WERI-Rb-1 (cell line): ENCODE results near the gene BFSP1.

Source experiments
- DNase-seq: peaks from one replicate; pipeline ENCODE4 v3.0.0-alpha.2; 2020
- H3K27ac ChIP-seq: fragments of 250-450 bp; sonication (Bioruptor Pico); 2 replicates; pipeline ENCODE4 v1.5.1; 2020; ENCODE audit warnings: mild to moderate bottlenecking, moderate library complexity
- H3K27me3 ChIP-seq: fragments of 250-450 bp; sonication (Bioruptor Pico); 2 replicates; pipeline ENCODE4 v1.5.1; 2021; ENCODE audit warnings: mild to moderate bottlenecking, low read depth, moderate library complexity; ENCODE audit not compliant: insufficient read depth, severe bottlenecking
- H3K36me3 ChIP-seq: fragments of 250-450 bp; sonication (Bioruptor Pico); 2 replicates; pipeline ENCODE4 v1.5.1; 2020; ENCODE audit warnings: mild to moderate bottlenecking, moderate library complexity
- H3K4me3 ChIP-seq: 2 replicates; pipeline ENCODE4 v1.5.1; 2011; ENCODE audit warnings: low read depth, mild to moderate bottlenecking, control low read depth, low read length
- H3K9me3 ChIP-seq: fragments of 250-450 bp; sonication (Bioruptor Pico); 2 replicates; pipeline ENCODE4 v1.5.1; 2021; ENCODE audit warnings: mild to moderate bottlenecking, moderate library complexity; ENCODE audit not compliant: severe bottlenecking
- TF ChIP-seq, protein P1 (sequence below): IDR thresholded peaks from 2 replicates; pipeline ENCODE4 v1.5.1; 2011; ENCODE audit warnings: low read depth, mild to moderate bottlenecking, control low read depth, inconsistent platforms, low read length

BFSP1 gene

DNA sequence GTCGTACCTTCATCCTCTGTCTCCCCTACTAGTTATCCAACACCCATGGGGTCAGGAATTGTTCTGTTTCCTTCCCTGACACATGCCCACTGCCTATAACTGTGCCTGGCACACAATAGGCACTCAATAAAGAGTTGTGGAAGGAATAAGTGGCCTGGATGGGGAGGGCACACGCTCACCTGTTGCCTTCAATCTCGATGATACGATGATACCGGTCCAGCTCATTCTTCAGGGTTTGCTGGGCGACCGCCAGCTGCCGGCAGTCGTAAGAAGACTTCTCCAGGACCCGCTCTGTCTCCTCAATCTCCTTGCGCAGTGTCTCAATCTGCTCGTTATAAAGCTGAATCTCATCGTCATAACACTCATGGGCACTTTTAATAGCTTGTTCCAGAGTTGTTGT lies 32.5 kb downstream of the BFSP1 start:
- no peaks in the 10 kb centered on the region for H3K36me3 ChIP-seq
- no peak overlapping the region for H3K27ac ChIP-seq
- no peak for DNase-seq
- no peaks in the 10 kb centered on the region for H3K9me3 ChIP-seq
- H3K27me3 ChIP-seq, result no peaks in the 10 kb centered on the region
- TF ChIP-seq, protein P1, sequence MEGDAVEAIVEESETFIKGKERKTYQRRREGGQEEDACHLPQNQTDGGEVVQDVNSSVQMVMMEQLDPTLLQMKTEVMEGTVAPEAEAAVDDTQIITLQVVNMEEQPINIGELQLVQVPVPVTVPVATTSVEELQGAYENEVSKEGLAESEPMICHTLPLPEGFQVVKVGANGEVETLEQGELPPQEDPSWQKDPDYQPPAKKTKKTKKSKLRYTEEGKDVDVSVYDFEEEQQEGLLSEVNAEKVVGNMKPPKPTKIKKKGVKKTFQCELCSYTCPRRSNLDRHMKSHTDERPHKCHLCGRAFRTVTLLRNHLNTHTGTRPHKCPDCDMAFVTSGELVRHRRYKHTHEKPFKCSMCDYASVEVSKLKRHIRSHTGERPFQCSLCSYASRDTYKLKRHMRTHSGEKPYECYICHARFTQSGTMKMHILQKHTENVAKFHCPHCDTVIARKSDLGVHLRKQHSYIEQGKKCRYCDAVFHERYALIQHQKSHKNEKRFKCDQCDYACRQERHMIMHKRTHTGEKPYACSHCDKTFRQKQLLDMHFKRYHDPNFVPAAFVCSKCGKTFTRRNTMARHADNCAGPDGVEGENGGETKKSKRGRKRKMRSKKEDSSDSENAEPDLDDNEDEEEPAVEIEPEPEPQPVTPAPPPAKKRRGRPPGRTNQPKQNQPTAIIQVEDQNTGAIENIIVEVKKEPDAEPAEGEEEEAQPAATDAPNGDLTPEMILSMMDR, result no peak
- no peak overlapping the region for H3K4me3 ChIP-seq

DNA sequence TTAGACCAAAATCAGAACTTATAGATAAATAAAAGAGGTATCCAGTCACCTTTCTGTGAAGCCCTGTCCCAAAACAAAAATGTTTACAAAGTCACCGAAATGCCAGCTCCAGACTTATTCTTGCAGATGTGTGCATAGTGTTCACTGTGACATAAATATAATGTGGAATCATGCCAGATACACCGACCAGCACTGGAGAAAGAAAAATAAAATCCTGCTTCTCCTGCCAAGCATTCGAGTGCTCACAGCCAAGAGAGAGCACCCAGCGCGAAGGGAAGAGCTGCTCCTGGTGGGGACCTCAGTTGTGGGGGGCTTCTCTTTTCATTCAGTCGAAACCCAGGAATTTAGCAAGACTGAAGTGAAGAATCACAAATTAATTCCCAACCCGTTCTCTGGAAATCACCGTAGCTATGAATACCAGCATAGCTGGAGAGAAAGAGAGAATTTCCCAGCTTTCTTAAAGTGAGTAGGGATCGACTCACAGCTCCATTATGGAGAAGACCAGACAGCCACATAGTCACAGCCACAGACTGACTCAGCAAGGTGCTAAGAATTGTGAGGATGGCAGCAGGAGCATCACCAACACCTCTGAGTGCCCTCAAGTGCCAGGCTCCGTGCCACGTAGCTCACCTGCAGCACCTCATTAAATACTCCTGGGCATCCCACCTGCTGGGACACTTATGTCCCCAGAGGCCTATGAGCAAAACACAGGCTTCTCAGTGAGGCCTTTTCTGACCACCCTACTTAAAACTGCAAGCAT lies 33.2 kb downstream of the BFSP1 start:
- H3K36me3 ChIP-seq, result no peaks in the 10 kb centered on the region
- DNase-seq, result no peak
- TF ChIP-seq, protein P1, result no peak

DNA sequence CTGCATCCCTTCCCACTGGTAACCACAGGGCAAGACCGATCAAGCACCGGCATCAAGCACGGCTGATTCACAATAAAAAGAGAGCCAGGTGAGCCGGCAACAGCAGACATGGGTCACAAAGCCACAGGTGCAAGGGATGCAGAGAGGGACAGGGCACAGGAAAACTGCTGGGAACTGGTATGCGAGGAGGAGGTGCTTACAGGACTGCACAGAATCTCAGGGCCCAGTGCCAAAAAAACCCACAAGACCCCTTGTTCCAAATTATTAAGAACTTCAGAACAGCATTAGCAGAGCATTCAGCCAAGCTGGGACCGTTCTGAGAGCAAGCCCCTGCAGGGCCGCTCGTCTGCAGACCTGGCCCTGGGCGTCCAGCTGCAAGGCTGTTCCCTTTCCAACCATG lies 35.4 kb downstream of the BFSP1 start:
- H3K4me3 ChIP-seq, result no peak overlapping the region
- TF ChIP-seq, protein P1, result no peak
- no peak for DNase-seq
- H3K9me3 ChIP-seq, result no peaks in the 10 kb centered on the region
- no peaks in the 10 kb centered on the region for H3K36me3 ChIP-seq
- no peaks in the 10 kb centered on the region for H3K27me3 ChIP-seq
- H3K27ac ChIP-seq, result no peak overlapping the region

More for the DNA sequence above, 33.2 kb downstream of the BFSP1 start:
- H3K27ac ChIP-seq, result no peak overlapping the region
- H3K4me3 ChIP-seq, result no peak overlapping the region
- no peaks in the 10 kb centered on the region for H3K9me3 ChIP-seq
- H3K27me3 ChIP-seq, result no peaks in the 10 kb centered on the region

DNA sequence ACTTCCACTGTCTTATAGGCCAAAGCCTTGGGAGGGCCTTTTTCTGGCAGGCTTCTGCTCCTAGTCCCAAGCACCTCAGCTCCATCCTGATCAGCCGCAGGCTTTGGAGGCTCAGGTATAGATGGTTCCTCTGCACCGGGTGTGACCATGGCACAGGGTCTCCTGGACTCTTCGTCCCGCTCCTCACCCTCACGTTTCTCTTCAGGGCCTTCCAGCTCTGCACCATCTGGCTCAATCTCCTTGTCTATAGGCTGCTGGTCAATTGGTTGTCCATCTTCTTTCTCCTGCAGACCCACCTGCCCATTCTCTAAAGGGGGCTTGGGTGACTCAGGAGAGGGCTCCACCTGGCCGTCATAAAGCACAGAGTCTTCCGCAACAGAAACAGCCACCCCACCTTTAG lies 37.0 kb downstream of the BFSP1 start:
- Histone ChIP-seq H3K27me3 (no peaks in the 10 kb centered on the region), H3K27ac (no peak overlapping the region), H3K9me3 (no peaks in the 10 kb centered on the region), H3K36me3 (no peaks in the 10 kb centered on the region), H3K4me3 (no peak overlapping the region)
- TF ChIP-seq, protein P1, result no peak
- no peak for DNase-seq

DNA sequence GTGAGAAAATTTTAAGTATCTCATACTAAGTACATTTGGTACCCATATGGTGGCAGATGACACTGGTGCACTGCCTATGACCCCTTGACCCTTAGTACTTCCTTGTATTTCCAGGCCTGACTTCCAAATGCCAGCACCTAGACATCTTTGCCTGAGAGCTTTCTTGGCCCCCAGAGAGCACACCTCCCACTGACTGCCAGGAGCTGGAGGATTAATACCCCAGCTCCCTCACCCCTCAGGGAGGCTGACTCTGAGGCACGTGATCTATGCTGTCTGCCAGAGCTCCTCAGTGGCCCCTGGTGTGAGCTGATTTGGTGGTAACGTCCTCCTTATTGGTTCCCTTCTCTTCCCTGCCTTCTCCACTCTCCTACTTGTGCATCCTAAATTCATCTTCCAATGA lies 38.0 kb downstream of the BFSP1 start:
- Histone ChIP-seq H3K27me3 (no peaks in the 10 kb centered on the region), H3K9me3 (no peaks in the 10 kb centered on the region), H3K4me3 (no peak overlapping the region), H3K27ac (no peak overlapping the region), H3K36me3 (no peaks in the 10 kb centered on the region)
- TF ChIP-seq, protein P1, result no peak
- no peak for DNase-seq

DNA sequence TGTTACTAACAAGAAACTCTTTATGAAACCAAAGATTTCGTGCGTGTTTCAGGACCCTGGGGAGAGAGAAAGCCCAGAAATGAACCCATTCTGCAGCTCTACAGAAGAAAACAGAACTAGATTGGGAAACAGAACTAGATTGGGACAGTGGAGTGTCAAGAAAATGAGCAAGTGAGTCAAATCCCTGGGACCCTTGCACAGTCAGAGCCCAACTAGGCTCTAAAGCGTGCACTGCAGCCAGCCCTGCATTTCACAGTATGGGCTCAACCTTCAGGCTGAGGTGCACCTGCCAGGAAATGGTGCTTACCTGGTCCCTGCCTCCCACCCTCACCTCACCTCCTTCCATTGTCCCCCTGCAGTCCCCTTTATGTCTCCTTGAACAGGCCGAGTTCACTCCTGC lies 39.7 kb downstream of the BFSP1 start:
- TF ChIP-seq, protein P1, result no peak
- DNase-seq, result no peak
- Histone ChIP-seq H3K27ac (no peak overlapping the region), H3K27me3 (no peaks in the 10 kb centered on the region), H3K36me3 (no peaks in the 10 kb centered on the region), H3K9me3 (no peaks in the 10 kb centered on the region), H3K4me3 (no peak overlapping the region)
